BJ (cell line): Measurements from ENCODE around the gene IRX4. TPM values are rescaled to one million over a fixed set of nuclear protein-coding genes. Genes with fewer than 3 reads are reported as not detected.

Source experiments
- CTCF ChIA-PET: fragments of 350-600 bp; formaldehyde crosslinking; extraction: SDS; loops from one replicate; lab custom pipeline; 2021; ENCODE audit warnings: antibody characterized with exemption, inconsistent platforms; lab: Yijun Ruan, JAX
- POLR2A ChIA-PET: fragments of 300-600 bp; sonication (Branson Sonifier 250); formaldehyde crosslinking; extraction: SDS; loops from one replicate; lab custom pipeline; 2021; ENCODE audit warnings: antibody characterized with exemption; lab: Charles Lee
- DNase-seq: peaks from one replicate; pipeline ENCODE4 v3.0.0-alpha.2; 2011; ENCODE audit warnings: low read depth
- H3K27me3 ChIP-seq: 2 replicates; pipeline ENCODE4 v1.6.0; 2011; ENCODE audit warnings: low read length; ENCODE audit not compliant: control insufficient read depth, insufficient read depth
- H3K36me3 ChIP-seq: 2 replicates; pipeline ENCODE4 v1.5.1; 2011; ENCODE audit warnings: low read length; ENCODE audit not compliant: control insufficient read depth, insufficient read depth
- H3K4me3 ChIP-seq: 2 replicates; pipeline ENCODE4 v1.5.1; 2011; ENCODE audit warnings: low read depth, mild to moderate bottlenecking, control low read depth, low read length
- CTCF ChIP-seq: IDR thresholded peaks from 2 replicates; pipeline ENCODE4 v1.5.1; 2011; ENCODE audit warnings: low read depth, mild to moderate bottlenecking, control low read depth, inconsistent platforms, low read length, moderate library complexity; ENCODE audit not compliant: insufficient read depth
- polyA plus RNA-seq: library from polyadenylated mRNA; depleted of rRNA; stranded (reverse); fragments of >200 nt; gene quantifications from 2 replicates; pipeline ENCODE4 v1.2.3, GENCODE V29; 2011

IRX4 gene
- polyA plus RNA-seq, 1 experiment = not detected

GRCh38 chr5:1867114-1867814, 15.5 kb downstream of the IRX4 start:
- TF ChIP-seq CTCF = no peak
- POLR2A ChIA-PET = no interaction called here
- peaks cover 3% of the 10 kb centered on the region; the same call in 1 of the 2 replicates for H3K27me3 ChIP-seq
- H3K4me3 ChIP-seq = no peak overlapping the region
- no peaks in the 10 kb centered on the region for H3K36me3 ChIP-seq
- CTCF ChIA-PET = no interaction called here
- DNase-seq = no peak

GRCh38 chr5:1865948-1866347, 16.8 kb downstream of the IRX4 start:
- POLR2A ChIA-PET = no interaction called here
- no peak for TF ChIP-seq CTCF
- H3K36me3 ChIP-seq = no peaks in the 10 kb centered on the region
- H3K4me3 ChIP-seq = no peak overlapping the region
- CTCF ChIA-PET = no interaction called here
- H3K27me3 ChIP-seq = peaks cover 2% of the 10 kb centered on the region; the same call in 1 of the 2 replicates
- no peak for DNase-seq

GRCh38 chr5:1865486-1865885, 17.2 kb downstream of the IRX4 start:
- DNase-seq = no peak
- Histone ChIP-seq H3K4me3 (no peak overlapping the region), H3K27me3 (peaks cover 2% of the 10 kb centered on the region; the same call in 1 of the 2 replicates), H3K36me3 (no peaks in the 10 kb centered on the region)
- CTCF ChIA-PET = no interaction called here
- no peak for TF ChIP-seq CTCF
- POLR2A ChIA-PET = no interaction called here

- Histone ChIP-seq H3K36me3 (no peaks in the 10 kb centered on the region), H3K4me3 (no peak overlapping the region), H3K27me3 (peaks cover 2% of the 10 kb centered on the region; the same call in 1 of the 2 replicates)
- POLR2A ChIA-PET = no interaction called here
- no peak for DNase-seq
- no peak for TF ChIP-seq CTCF
- CTCF ChIA-PET = no interaction called here
Observed at GRCh38 chr5:1864896-1865440, 17.8 kb downstream of the IRX4 start.

GRCh38 chr5:1860949-1861348, 21.8 kb downstream of the IRX4 start:
- ChIA-PET CTCF (no interaction called here), POLR2A (no interaction called here)
- Histone ChIP-seq H3K27me3 (peaks cover 2% of the 10 kb centered on the region; the same call in 1 of the 2 replicates), H3K36me3 (no peaks in the 10 kb centered on the region), H3K4me3 (no peak overlapping the region)
- no peak for DNase-seq
- no peak for TF ChIP-seq CTCF
